GM18520 (cell line): ENCODE data around the gene TTK.

Experiments
- ATAC-seq: cut with Tn5 transposase; IDR thresholded peaks from one replicate; pipeline ENCODE4 v1.9.1; 2021; ENCODE audit not compliant: unreplicated experiment

Gene TTK

DNA sequence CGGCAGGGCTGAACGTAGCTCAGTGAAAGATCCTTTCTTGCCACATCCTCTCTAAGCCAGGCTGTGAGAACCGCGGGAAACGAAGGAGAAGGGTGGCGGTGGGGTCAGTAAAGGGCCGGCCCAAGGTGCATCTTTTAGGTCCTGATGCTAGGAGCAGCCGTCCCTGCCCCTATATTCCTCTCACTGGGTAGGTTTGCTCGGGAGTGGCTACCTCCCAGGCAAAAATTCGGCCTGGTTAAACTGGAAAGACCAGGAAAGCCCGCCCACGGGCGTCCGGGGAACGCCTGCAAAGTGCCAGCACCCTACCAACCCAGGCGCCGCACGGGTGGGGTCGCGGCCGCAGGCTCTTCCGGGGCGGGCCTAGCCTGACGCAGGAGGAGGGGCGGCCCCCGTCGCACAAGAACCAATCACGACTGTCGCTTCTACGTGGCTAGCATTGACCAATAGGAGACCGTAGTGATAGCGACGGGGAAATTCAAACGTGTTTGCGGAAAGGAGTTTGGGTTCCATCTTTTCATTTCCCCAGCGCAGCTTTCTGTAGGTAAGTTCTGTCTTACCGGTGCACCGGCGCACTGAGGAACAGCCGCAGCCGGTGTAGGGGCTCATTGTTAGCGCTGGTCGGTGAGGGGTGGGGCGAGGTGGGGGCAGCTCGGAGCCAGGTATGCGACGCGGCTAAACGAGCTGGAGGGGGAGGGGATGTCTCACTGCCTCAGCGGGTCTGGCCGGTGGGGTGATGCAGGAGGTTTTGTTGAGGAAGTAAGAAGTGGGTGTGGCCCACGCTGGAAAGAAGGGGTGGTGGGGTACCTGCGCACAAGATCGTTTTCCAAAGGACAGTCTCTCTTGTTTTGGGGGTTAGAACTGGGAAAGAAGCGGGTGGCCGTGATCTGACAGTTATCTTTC is at the start of gene TTK:
TTK (plus strand) TSS at position 477 of the 900 bp plus-strand sequence. CDS start 1,195 bp downstream, outside the sequence.
- peak; percentile 100 for ATAC-seq

DNA sequence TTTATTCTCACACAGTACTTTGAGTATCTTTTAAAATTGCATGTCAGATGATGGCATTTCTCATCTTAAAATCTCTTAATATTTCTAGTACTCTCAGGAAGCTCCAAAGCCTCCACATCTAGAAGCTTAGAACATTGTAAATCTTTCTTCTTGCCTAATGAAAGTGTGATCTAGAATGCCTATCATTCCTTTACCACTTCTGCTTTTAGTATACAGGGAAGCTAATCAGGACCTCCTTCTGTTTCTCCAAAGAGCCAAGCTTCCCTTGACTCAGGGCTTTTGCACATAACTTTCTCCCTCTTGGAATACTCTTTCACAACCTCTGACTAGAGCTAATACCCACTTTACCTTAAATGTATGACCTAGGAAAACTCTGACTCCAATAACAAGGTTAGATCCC is 49.6 kb upstream of the TTK start:
- no peak for ATAC-seq

DNA sequence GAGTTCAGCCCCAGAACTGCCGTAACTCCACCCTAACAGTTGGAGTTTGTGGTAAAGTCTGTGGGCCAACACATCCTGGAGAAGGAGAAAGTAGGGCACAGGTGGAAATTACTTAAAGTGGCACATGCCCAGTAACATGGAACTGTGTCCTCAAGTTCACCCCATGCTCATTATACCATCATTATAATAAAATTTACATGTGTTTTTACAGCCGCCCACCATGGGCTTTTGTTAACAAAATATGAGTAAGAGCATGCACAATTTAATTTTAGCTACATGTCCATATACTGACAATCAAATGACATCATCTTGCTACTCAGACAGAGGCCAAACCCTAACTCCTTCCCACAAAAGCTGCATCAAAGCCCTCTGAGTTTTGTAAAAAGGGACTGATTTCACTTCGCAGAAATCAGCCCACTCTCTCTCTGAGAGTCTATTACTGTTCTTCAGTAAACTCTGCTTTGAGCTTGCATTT is 39.8 kb upstream of the TTK start:
- ATAC-seq: no peak

DNA sequence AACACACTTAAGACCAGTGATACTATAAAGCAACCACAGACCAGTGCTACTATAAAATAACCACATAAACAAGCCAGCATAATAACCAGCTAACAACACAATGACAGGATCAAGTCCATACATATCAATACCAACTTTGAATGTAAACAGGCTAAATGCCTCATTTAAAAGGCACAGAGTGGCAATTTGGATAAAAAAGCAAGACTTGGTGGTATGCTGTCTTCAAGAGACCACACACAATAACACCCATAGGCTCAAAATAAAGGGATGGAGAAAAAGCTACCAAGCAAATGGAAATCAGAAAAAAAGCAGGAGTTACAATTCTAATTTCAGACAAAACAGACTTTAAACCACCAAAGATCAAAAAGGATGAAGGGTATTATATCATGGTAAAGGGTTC is 37.3 kb upstream of the TTK start:
- ATAC-seq: no peak

DNA sequence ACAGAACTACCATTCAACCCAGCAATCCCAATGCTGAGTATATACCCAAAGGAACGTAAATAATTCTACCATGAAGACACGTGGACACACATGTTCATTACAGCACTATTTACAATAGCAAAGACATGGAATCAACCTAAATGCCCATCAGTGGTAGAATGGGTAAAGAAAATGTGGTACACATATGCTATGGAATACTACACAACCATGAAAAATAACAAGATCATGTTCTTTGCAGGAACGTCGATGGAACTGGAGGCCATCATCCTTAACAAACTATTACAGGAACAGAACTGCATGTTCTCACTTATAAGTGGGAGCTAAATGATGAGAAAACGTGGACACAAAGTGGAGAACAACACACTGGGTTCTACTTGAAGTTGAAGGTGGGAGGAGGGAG is 34.7 kb upstream of the TTK start:
- no peak for ATAC-seq

DNA sequence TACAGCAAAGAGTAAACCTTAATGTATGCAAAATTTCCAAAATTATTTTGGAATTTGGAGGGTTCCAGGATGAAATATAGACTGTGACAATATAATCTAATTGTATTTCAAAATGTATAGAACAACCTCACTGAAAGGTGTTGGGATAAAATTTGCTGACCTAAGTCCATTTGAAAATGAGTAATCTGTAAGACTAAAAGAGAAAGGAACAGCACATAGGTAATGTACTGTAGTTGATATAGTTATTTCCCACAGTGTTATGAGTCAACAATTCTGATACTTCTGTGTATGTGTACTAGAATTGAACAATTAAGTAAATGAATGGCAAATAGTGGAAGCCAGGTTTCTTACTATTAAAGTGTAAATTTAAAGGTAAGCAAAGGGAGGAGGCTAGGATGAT is 33.3 kb upstream of the TTK start:
- no peak for ATAC-seq

DNA sequence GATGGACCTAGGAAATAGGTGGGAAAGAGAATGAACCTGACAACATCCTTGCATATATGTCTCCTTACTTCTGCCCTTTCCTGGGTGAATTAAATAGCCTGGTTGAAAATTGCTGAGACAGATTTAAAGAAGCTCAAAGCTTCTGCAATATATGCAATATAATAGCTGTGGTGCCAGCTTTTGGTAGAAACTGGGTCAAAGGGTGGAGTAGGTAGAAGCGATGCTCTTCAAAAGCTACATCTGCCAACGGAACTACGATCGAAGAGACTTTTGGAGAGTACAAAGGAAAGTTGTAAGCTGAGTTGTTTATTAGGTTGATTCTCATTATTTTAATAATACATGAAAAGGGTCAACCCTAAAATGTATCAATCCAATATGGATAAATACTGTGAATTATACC is 22.8 kb upstream of the TTK start:
- no peak for ATAC-seq

DNA sequence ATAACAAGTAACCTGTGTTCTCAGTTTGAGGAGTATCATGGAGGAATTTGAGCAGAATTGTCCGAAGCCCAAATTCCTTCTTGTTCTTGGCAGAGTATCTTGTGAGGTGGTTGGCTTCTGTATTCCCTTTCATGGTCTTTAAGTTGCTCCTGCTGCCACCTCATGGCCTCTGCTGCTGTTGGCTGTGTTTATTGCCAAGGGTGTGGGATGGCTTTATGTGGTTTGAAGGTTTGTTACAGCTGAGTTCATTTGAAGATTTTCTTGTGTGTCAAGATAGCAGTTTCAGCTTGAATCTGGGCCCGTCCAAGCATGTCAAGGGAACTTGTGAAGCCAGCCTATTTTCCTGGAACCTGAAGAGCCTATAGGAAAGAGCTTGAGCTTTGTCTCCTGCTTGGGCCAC is 20.2 kb upstream of the TTK start:
- no peak for ATAC-seq

DNA sequence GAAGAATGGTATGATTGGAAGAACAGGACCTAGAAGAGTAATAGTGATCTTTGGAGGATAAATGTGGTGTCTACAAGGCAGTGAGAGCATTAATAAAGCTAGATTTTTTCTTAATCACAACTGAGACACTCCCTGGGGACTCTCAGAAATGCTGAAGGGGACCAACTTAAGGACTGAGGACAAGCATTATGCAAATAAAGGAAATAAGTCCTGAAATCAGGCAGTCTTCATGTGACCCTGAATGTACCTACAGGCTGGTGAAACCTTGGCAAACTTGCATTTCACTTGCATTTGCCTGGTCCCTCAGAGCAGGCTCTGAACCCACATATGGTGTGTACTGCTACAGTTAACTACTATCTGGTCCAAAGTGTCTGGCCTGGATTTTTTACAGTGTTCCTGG is 19.3 kb upstream of the TTK start:
- ATAC-seq: no peak

DNA sequence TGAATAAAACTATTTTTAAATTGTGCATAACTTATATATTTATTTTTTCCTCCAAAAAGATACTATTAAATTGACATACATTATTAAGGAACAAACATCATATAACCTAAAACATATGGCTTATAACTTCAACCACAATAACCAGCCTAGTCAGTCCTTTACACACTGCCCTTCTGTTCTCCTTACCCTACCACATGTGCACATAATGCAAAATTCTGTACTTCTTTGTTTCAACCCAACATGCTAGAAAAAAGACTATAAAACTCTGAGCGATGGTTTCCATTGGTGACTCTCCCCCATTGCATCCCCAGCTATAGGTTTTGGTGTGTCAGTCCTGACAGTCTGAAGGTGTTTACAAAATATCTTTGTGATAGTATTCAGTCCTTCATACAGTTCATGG is 14.8 kb upstream of the TTK start:
- ATAC-seq: no peak

DNA sequence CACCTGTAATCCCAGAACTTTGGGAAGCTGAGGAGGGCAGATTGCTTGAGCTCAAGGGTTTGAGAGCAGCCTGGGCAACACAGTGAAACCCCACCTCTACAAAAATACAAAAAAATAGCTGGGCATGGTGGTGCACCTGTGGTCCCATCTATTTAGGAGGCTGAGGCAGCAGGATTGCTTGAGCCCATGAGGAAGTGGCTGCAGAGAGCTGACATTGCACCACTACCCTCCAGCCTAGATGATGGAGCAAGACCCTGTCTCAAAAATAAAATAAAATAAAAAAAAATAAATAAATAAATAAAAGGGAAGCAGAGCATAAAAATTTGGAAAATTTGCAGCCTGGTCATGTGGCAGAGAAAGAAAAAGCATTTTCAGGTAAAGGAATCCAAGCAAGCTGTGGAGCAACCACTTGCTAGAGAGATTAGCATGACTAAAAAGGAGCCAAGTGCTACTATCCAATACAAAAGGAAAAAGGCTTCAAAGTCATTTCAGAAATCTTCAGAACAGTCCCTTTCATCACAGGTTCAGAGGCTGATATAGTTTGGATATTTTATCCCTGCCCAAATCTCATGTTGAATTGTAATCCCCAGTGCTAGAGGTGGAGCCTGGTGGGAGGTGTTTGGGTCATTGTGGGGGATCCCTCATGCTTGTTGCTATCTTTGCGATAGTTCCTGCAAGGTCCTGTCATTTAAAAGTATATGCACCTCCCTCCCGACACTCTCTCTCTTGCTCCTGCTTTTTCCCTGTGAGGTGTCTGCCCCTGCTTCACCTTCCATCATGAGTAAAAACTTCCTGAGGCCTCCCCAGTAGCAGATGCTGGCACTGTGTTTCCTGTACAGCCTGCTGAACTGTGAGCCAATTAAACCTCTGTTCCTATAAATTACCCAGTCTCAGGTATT is 11.2 kb upstream of the TTK start:
- ATAC-seq: no peak

DNA sequence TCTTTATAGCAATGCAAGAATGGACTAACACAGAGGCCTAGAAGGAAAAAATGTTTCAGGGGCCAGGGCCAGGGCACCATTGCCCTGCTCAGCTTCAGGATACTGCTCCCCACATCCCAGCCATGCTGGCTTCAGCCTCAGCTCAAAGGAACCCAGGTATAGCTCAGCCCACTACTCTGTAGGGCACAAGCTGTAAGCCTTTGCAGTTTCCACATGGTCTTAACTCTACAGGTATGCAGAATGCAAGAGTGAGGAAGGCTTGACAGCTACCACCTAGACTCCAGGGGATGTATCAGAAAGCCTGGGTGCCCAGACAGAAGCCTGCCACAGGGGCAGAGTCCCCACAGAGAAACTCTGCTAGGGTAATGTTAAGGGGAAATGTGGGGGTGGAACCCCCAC is 10.5 kb upstream of the TTK start:
- no peak for ATAC-seq

DNA sequence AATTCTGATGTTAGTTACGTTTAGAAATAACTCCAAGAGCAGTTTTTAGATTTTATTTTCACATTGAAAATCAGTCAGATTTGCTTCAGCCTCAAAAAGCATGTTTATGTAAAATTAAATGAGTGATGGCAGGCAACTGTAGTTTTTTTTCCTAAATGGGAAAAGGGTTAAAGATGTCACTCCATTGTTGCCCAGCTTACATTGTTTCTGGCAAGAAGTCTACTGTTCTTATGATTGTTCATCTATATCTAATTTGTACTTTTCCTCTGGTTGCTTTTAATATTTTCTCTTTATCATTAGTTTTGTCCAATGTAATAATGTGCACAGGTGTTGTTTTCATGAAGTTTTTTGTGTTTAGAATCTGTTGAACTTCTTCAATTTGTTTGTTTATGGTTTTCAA is 6.7 kb upstream of the TTK start:
- ATAC-seq: no peak

DNA sequence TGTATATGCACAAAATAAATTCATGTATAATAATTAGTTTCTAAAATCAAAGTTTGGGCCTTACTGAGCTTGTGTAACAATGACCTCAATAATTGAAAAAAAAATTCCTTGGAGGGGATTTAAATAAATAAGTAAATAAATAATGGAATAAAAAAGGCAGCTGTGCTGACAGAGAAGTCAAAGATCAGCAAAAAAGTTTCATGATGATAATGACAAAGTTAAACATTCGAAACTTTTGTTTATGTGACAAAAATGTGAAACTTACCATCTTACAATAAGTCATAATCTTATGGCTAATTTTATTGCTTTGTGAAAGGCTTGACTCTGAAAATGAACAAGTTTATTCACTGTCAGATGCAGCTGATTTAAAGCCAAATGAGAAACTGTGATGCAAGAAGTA is 3.1 kb upstream of the TTK start:
- ATAC-seq: no peak

DNA sequence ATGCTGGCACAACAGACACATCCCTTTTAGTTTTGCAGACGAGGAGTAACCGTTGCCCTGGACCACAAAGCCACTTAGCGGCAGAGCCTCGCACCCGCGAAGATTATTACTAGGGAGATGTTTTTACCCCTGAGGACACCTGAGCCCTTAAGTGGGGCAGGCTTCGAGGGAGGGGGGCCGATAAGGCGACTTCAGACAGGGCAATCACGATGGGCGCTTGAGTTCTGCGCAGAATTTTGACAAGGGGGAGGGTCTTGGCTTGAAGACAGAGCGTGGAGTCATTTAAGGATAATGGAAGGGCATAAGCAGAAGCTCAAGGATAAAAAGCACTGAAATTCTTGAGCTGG is 650 bp upstream of the TTK start:
- peak; percentile 2 for ATAC-seq

DNA sequence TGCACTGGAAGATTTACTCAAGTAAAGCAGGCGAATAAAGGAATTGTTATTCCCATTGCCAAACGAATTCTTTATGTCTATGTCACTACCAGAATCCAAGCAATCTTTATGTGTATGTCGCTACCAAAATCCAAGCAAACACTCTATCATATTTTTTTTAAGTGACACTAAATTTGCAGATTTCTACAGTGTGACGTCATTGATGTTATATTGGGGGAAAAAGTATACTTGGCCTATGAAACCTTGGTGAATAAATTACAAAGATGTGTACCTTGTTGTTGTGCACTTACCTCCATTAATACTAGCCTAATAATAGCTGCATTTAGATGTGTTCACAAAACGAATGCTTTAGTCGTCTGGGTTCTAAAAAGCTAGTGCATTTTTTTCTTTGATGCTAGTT is 957 bp downstream of the TTK start:
- no peak for ATAC-seq

DNA sequence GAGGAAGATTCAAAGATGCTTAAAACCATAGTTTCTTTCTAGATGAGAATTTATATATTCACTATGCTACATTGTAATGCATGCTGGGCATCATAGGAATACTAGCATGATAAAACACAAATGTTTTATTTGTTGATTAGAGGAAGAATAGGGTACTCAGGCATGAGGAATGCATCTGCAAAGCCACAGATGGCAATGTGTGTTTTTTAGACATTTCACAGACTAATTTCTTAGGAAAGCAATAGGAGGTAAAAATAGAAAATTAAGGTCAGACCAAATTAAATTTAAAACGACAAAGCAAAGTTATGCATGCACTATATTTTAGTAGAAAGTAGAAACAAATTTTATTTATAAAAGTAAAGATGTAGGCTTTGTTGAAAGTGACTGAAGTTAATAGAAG is 2.1 kb downstream of the TTK start:
- no peak for ATAC-seq

DNA sequence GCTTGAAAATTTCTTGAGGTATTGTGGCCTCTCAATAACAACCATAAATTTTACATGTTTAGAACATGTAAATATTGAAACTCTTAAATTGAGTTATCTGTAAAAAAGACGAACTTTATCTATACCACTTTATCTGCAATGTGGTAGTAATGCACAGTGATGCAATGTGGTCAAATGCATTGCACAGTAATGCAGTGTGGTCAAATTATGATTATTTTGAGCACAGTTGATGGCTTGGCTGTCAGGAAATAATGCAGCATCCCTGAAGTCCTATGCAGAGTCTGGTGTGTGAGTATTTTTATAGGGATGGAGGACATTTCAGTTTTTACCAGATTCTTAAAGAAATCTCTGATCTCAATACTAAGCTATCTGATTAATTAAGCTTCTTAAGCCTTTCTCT is 5.1 kb downstream of the TTK start:
- ATAC-seq: no peak

DNA sequence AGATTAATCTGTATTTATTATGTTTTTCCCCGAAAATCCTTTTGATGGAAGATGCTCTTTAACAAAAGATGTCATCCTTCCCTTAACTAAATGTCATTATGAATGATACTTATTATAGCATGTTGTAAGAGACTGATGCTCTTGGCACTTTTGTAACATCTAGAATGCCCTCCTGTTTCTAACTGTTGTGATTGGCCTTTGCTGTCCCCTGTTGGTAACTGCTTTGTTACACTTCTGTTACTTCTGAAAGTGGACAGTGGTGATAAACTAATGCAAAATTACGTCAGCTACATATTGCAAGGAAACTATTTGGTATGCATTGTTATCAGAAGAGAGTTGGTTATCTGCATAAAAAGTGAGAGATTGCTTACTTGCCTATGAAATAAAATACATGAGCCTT is 5.8 kb downstream of the TTK start:
- no peak for ATAC-seq

DNA sequence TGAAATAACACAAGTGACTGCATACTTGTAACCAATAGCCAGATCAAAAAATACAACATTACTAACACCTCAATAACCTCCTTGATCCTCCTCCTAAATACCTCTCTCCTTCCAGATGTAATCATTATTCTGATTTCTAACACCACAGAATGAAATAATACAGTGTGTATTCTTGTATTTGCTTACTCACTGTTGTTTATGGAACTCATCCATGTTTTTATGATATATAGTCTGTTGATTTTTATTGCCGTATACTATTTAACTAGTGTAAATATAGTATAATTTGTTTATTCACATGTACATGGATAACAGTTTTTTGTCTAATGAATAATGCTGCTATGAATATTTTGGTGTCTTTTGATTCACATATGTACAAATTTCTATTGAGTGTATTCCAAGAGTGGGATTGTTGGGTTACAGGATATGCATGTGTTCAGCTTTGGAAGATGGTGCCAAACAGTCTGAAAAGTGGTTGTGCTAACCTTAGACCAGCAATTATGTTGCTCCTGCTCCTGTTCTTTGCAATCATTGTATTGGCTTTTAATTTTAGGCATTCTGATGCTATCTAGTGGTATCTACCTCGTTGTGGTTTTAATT is 11.5 kb downstream of the TTK start:
- ATAC-seq: no peak

DNA sequence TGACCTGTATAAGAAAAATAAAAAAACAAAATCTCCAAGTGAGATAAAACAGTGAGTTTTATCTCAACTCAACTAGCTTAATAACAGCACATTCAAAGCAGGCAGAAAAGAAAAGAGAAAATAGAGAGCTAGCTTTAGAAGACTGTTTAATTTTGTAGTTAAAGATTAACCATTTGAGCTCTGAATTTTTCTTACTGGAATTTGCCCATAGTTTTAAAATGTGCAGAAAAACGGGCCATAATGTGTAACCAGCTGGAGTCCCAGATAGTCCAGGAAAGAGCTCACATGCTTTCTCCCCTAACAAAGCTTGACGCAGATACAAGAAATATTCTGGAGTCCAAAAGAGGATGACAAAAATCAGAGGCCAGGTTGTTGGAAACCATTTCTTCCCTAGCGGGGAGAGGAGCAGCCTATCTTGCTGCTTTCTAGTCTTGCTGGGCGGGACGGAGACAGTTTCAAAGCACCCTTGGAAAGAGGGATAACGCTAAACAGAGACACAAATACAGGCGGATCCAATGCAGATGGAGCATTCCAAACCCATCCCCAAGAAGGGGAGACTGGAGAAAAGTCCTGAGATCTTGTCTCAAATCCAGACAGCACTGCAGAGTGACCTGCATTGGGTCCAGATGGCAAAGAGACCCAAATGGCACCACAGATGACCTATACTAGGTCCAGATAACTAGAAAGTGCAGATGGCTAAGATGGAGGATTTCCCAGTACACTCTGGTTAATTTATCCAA is 16.1 kb downstream of the TTK start:
- ATAC-seq: no peak
